Ureter (tissue), 1 donor: ENCODE data around the gene JPH3. TPM values are rescaled to one million over a fixed set of nuclear protein-coding genes. Genes with fewer than 3 reads are reported as not detected.

Experiments used
- DNase-seq: peaks from one replicate; pipeline ENCODE4 v3.0.0-alpha.2; 2020; ENCODE audit warnings: low spot score
- total RNA-seq: library from RNA; stranded (reverse); gene quantifications from one replicate; pipeline ENCODE4 v1.2.4, GENCODE V29; 2023
- donor health status: DM: yes; HTN: yes; CAD: no.

The JPH3 gene
- total RNA-seq, 1 donor from 2014 or later, result 0.91 TPM

- no peak for DNase-seq
These were observed 817 bp upstream of the JPH3 start for GRCh38 chr16:87601401-87601981.

GRCh38 chr16:87602821-87603683, 744 bp downstream of the JPH3 start:
- DNase-seq, result no peak

- no peak for DNase-seq
These were observed 1.7 kb downstream of the JPH3 start for GRCh38 chr16:87603684-87604633.

- DNase-seq, result no peak
These were observed 2.4 kb downstream of the JPH3 start for GRCh38 chr16:87604634-87605111.

GRCh38 chr16:87607223-87607622, 4.9 kb downstream of the JPH3 start:
- DNase-seq, result no peak

GRCh38 chr16:87607871-87608270, 5.6 kb downstream of the JPH3 start:
- DNase-seq, result no peak

- DNase-seq, result no peak
These were observed 6.2 kb downstream of the JPH3 start for GRCh38 chr16:87608400-87608985.

- no peak for DNase-seq
These were observed 7.7 kb downstream of the JPH3 start for GRCh38 chr16:87610026-87610425.

- no peak for DNase-seq
These were observed 9.1 kb downstream of the JPH3 start for GRCh38 chr16:87611456-87611855.

- no peak for DNase-seq
These were observed 11.7 kb downstream of the JPH3 start for GRCh38 chr16:87613961-87614360.

GRCh38 chr16:87615621-87616041, 13.3 kb downstream of the JPH3 start:
- no peak for DNase-seq

GRCh38 chr16:87616556-87616955, 14.2 kb downstream of the JPH3 start:
- DNase-seq, result no peak

- no peak for DNase-seq
These were observed 15.9 kb downstream of the JPH3 start for GRCh38 chr16:87618216-87618615.

- no peak for DNase-seq
These were observed 17.3 kb downstream of the JPH3 start for GRCh38 chr16:87619360-87620200.

- no peak for DNase-seq
These were observed 17.8 kb downstream of the JPH3 start for GRCh38 chr16:87620201-87620495.

- no peak for DNase-seq
These were observed 19.2 kb downstream of the JPH3 start for GRCh38 chr16:87621550-87621829.

- no peak for DNase-seq
These were observed 19.8 kb downstream of the JPH3 start for GRCh38 chr16:87621976-87622713.

- no peak for DNase-seq
These were observed 20.5 kb downstream of the JPH3 start for GRCh38 chr16:87622756-87623319.

- no peak for DNase-seq
These were observed 23.0 kb downstream of the JPH3 start for GRCh38 chr16:87625241-87625797.

- no peak for DNase-seq
These were observed 24.1 kb downstream of the JPH3 start for GRCh38 chr16:87626401-87626800.
